Dedifferentiated amniotic fluid mesenchymal stem cell (primary cell): ENCODE results near the gene RECK.
A peak's percentile ranks its signal among the peaks of the same experiment; 100 is the strongest.
"Not testable (repeated sequence)": the region's sequence is repeated elsewhere in the genome, so short reads cannot be mapped to it uniquely, and the experiment has no call there.

Experiments used
- DNase-seq: peaks from one replicate; pipeline ENCODE4 v3.0.0-alpha.2; 2016; ENCODE audit errors: extremely low spot score

RECK gene

GRCh38 chr9:36063804-36064447 is 27.2 kb downstream of the RECK start:
- DNase-seq: peak; percentile 54

- no peak for DNase-seq
Observed at GRCh38 chr9:36064448-36065037, 27.8 kb downstream of the RECK start.

- no peak for DNase-seq
Observed at GRCh38 chr9:36074055-36074454, 37.3 kb downstream of the RECK start.

- DNase-seq: peak; percentile 94
Observed at GRCh38 chr9:36074870-36075532, 38.3 kb downstream of the RECK start.

- DNase-seq: no peak
Observed at GRCh38 chr9:36078051-36078450, 41.3 kb downstream of the RECK start.

GRCh38 chr9:36080519-36080918 is 43.8 kb downstream of the RECK start:
- DNase-seq: no peak

GRCh38 chr9:36082931-36083330 is 46.2 kb downstream of the RECK start:
- no peak for DNase-seq

- DNase-seq: no peak
Observed at GRCh38 chr9:36086442-36086841, 49.7 kb downstream of the RECK start.

GRCh38 chr9:36087054-36087453 is 50.3 kb downstream of the RECK start:
- DNase-seq: not testable (repeated sequence)

- DNase-seq: no peak
Observed at GRCh38 chr9:36088020-36088419, 51.3 kb downstream of the RECK start.

- peak; percentile 65 for DNase-seq
Observed at GRCh38 chr9:36091026-36091953, 54.6 kb downstream of the RECK start.

- no peak for DNase-seq
Observed at GRCh38 chr9:36092014-36092413, 55.3 kb downstream of the RECK start.

GRCh38 chr9:36092509-36093215 is 55.9 kb downstream of the RECK start:
- no peak for DNase-seq

- DNase-seq: no peak
Observed at GRCh38 chr9:36093384-36093783, 56.7 kb downstream of the RECK start.

GRCh38 chr9:36099718-36100117 is 63.0 kb downstream of the RECK start:
- DNase-seq: no peak

- DNase-seq: peak; percentile 44
Observed at GRCh38 chr9:36100532-36100931, 63.8 kb downstream of the RECK start.

GRCh38 chr9:36101916-36102741 is 65.4 kb downstream of the RECK start:
- DNase-seq: peak; percentile 91

GRCh38 chr9:36102742-36103495 is 66.2 kb downstream of the RECK start:
- peak; percentile 42 for DNase-seq

- no peak for DNase-seq
Observed at GRCh38 chr9:36109071-36109470, 72.4 kb downstream of the RECK start.

- no peak for DNase-seq
Observed at GRCh38 chr9:36110434-36110833, 73.7 kb downstream of the RECK start.
